Adipocyte (in vitro differentiated cells): ENCODE data around the gene FBXO21.
"Not testable (repeated sequence)": the region's sequence is repeated elsewhere in the genome, so short reads cannot be mapped to it uniquely, and the experiment has no call there.

Experiments
- DNase-seq: peaks from one replicate; pipeline ENCODE4 v3.0.0-alpha.2; 2015; ENCODE audit warnings: low read depth
- H3K27me3 ChIP-seq: replicated peaks from 2 replicates; pipeline ENCODE4 v1.7.0; 2013; ENCODE audit warnings: mild to moderate bottlenecking, low read length, moderate library complexity; ENCODE audit not compliant: control insufficient read depth, insufficient read depth
- H3K36me3 ChIP-seq: 2 replicates; pipeline ENCODE4 v1.7.0; 2013; ENCODE audit warnings: low read length, mild to moderate bottlenecking, moderate library complexity; ENCODE audit not compliant: control insufficient read depth, insufficient read depth, severe bottlenecking
- H3K4me1 ChIP-seq: 2 replicates; pipeline ENCODE4 v1.7.0; 2013; ENCODE audit warnings: mild to moderate bottlenecking, low read length, moderate library complexity; ENCODE audit not compliant: control insufficient read depth, insufficient read depth
- H3K4me3 ChIP-seq: 2 replicates; pipeline ENCODE4 v1.7.0; 2013; ENCODE audit warnings: mild to moderate bottlenecking, low read length, moderate library complexity
- H3K9ac ChIP-seq: 2 replicates; pipeline ENCODE4 v1.7.0; 2013; ENCODE audit warnings: mild to moderate bottlenecking, low read length, moderate library complexity
- H3K9me3 ChIP-seq: 2 replicates; pipeline ENCODE4 v1.7.0; 2013; ENCODE audit warnings: mild to moderate bottlenecking, low read length, moderate library complexity; ENCODE audit not compliant: control insufficient read depth

The FBXO21 gene

DNA sequence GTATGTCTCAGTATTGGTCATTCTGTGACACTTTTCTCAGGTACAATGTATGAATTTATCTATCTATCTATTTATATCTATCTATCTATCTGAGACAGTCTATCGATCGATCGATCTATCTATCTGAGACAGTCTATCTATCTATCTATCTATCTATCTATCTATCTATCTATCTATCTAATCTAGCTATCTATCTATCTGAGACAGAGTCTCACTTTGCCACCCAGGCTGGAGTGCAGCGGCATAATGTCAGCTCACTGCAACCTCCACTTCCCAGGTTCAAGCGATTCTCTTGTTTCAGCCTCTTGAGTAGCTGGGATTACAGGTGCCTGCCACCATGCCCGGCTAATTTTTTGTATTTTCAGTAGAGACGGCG lies 8.8 kb downstream of the FBXO21 start:
- H3K36me3 ChIP-seq: peaks cover 41% of the 10 kb centered on the region
- not testable (repeated sequence) for H3K9me3 ChIP-seq, H3K4me1 ChIP-seq, H3K27me3 ChIP-seq, H3K9ac ChIP-seq, DNase-seq, H3K4me3 ChIP-seq

DNA sequence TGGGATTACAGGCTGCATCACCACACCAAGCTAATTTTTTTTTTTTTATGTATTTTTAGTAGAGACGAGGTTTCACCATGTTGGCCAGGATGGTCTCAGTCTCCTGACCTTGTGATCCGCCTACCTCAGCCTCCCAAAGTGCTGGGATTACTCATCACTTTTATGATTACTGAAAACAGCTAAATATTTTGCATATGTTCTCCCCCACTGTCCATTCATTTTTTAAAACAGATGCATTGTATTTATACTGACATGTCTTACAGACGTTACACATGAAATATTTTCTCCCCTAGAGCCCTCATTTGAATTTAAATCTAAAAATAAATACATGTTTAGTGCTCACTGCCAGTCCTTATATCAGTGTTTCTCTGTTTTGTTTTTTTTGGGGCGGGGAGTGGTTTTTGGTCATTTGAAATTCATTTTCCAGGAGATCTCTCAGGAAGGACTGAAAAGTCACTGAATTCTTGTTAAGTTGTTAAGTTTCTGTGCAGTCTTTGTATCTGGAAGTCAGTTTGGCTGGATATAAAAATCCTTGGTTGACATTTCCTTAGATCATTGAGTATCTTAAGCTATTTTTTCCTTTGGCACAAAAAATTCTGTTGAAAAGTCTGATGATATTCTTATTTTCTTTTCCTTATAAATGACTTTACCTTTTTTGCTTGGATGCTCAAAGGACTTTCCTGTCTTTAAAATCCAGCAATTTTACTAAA lies 9.4 kb downstream of the FBXO21 start:
- no peaks in the 10 kb centered on the region for H3K4me1 ChIP-seq
- no peak overlapping the region for H3K9ac ChIP-seq
- H3K4me3 ChIP-seq: no peak overlapping the region
- no peaks in the 10 kb centered on the region for H3K9me3 ChIP-seq
- DNase-seq: no peak
- no peaks in the 10 kb centered on the region for H3K27me3 ChIP-seq
- H3K36me3 ChIP-seq: peaks cover 42% of the 10 kb centered on the region

DNA sequence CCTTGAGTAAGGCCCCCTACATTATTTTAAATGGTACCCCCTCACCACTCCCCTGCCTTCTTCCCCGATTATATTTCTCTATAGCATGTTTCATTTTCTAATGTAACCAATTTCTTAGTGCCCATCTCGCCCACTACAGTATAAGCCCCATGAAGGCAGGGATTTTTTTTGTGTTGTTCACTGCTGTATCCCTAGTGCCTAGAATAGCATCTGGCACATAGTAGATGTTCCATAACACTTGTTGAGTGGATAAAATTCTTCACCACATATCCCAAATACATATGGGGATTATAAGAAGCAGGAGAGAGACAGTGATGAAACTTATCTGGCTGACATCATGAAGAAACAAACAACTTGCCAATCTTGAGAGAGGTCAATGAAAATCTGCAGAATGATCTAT lies 11.5 kb downstream of the FBXO21 start:
- Histone ChIP-seq H3K4me3 (no peak overlapping the region), H3K9ac (no peak overlapping the region), H3K36me3 (peaks cover 47% of the 10 kb centered on the region), H3K27me3 (no peaks in the 10 kb centered on the region), H3K4me1 (no peaks in the 10 kb centered on the region), H3K9me3 (no peaks in the 10 kb centered on the region)
- no peak for DNase-seq

DNA sequence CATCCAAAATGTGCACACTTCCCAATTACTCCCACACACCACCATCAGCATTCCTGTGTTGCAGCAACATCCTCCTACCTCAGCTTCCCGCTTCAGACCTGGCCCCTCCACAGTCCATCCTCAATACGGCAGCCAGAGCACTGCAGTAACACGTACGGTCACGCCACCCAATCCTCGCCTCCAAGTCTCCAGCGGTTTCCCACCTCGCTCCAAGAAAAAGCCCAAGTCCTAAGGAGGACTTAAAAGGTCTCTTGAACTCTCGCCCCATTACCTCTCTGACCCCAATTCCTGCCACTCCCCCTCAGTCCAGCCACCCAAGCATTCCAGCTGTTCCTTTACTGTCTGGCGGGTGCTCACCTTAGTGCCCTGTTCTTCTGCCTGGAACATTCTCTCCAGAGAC lies 12.0 kb downstream of the FBXO21 start:
- peaks cover 47% of the 10 kb centered on the region for H3K36me3 ChIP-seq
- H3K27me3 ChIP-seq: no peaks in the 10 kb centered on the region
- DNase-seq: no peak

DNA sequence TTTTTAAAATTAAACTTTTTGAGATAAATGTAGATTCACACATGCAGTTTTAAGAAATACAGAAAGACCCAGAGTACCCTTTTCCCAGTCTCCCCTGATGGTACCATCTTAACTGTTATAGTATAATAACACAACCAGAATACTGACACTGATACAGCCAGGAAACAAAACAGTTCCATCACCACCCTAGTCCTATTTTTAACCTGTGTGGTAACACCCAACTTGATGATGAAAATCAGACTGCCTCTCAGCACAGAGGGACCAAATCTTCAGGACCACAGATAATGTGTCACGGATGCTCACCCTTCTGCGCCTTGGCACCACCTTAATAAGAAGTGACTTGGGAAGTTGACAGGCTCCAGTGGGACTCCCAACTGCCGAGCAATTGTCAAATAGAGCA lies 18.1 kb downstream of the FBXO21 start:
- DNase-seq: no peak
- H3K9me3 ChIP-seq: no peaks in the 10 kb centered on the region
- no peaks in the 10 kb centered on the region for H3K27me3 ChIP-seq
- H3K36me3 ChIP-seq: peaks cover 80% of the 10 kb centered on the region
- H3K9ac ChIP-seq: no peak overlapping the region
- H3K4me1 ChIP-seq: no peaks in the 10 kb centered on the region
- H3K4me3 ChIP-seq: no peak overlapping the region

More for the DNA sequence above, 12.0 kb downstream of the FBXO21 start:
- no peak overlapping the region for H3K4me3 ChIP-seq
- H3K4me1 ChIP-seq: no peaks in the 10 kb centered on the region
- no peak overlapping the region for H3K9ac ChIP-seq
- no peaks in the 10 kb centered on the region for H3K9me3 ChIP-seq

DNA sequence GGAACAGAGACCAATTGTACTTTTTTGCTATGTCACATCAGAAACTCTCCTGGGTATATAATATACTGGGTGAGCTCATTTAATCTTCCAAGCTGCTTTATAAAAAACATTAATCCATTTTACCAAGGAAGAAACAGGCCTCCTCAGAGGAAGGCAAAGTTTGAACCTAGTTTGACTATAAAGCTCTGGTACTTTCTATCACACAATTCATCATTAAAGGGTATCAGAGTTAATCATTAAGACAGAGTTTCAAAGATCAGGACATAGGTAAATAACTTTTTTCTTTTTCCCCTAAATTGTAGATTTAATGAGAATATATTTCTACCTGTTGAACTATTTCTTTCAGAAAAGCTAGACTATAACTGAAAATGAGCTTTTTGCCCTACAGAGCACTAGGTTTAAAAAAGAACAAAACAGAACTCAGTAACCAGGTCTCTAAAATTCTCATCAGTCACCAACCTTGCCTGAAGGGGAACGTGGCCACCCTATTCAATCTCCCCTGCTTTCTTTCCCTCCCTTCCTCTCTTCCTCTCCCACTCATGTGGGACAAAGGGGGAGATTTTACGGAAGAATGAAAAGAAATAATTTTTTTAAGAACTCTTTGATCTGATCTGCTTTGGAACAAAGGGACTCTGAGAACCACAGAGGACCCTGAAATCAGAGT lies 18.6 kb downstream of the FBXO21 start:
- H3K9me3 ChIP-seq: no peaks in the 10 kb centered on the region
- H3K4me3 ChIP-seq: no peak overlapping the region
- no peaks in the 10 kb centered on the region for H3K4me1 ChIP-seq
- no peaks in the 10 kb centered on the region for H3K27me3 ChIP-seq
- H3K36me3 ChIP-seq: peaks cover 80% of the 10 kb centered on the region
- no peak for DNase-seq
- H3K9ac ChIP-seq: no peak overlapping the region

DNA sequence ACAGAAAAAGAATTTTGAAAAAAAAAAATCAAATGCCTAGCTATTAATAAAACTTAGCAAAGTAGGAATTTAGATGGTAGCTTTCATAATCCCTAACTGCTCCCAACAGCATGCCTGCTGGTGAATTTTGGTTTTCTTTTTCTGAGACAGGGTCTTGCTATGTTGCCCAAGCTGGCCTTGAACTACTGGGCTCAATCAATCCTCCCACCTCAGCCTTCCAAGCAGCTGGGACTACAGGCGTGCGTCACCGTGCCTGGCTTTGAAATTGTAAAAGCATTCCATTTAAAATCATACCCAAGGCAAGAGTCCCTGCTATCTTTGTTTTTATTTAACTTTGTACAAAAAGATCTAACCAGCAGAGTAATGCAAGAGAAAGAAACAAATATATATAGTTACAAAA lies 20.7 kb downstream of the FBXO21 start:
- Histone ChIP-seq H3K9ac (no peak overlapping the region), H3K27me3 (no peaks in the 10 kb centered on the region), H3K4me1 (no peaks in the 10 kb centered on the region), H3K4me3 (no peak overlapping the region), H3K36me3 (peaks cover 78% of the 10 kb centered on the region), H3K9me3 (no peaks in the 10 kb centered on the region)
- no peak for DNase-seq

DNA sequence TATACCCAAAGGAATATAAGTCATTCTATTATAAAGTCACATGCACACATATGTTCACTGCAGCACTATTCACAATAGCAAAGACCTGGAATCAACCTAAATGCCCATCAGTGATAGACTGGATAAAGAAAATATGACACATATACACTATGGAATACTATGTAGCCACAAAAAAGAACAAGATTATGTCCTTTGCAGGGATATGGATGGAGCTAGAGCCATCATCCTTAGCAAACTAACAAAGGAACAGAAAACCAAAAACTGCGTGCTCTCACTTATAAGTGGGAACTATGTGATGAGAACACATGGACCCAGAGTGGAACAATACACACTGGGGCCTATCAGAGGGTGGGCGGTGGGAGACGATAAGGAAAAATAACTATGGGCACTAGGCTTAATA lies 21.3 kb downstream of the FBXO21 start:
- no peaks in the 10 kb centered on the region for H3K27me3 ChIP-seq

DNA sequence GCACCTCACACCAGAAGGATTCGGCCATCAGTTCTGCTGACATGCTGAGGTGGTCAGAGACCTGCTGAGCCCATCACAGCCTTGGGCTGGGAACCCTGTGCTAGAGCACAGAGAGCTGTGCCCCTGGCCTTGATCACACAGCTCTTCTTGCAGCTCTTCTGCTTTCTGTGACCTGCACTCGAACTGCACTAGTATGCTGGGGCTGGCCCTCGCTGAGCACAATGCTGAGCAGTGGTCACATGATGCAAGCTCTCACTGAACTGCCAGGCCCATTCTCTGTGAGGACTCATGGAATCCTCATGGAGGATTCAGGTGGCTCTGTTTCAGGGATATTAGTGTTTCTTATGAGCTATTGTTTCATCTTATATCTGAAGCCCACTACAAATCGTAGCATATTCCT lies 22.5 kb downstream of the FBXO21 start:
- no peak overlapping the region for H3K4me3 ChIP-seq
- H3K9me3 ChIP-seq: no peaks in the 10 kb centered on the region
- no peak overlapping the region for H3K9ac ChIP-seq
- DNase-seq: no peak
- no peaks in the 10 kb centered on the region for H3K27me3 ChIP-seq
- peaks cover 75% of the 10 kb centered on the region for H3K36me3 ChIP-seq
- H3K4me1 ChIP-seq: no peaks in the 10 kb centered on the region

More for the DNA sequence above, 21.3 kb downstream of the FBXO21 start:
- no peaks in the 10 kb centered on the region for H3K4me1 ChIP-seq
- H3K36me3 ChIP-seq: peaks cover 78% of the 10 kb centered on the region
- no peak for DNase-seq
- no peaks in the 10 kb centered on the region for H3K9me3 ChIP-seq
- H3K9ac ChIP-seq: no peak overlapping the region
- no peak overlapping the region for H3K4me3 ChIP-seq

DNA sequence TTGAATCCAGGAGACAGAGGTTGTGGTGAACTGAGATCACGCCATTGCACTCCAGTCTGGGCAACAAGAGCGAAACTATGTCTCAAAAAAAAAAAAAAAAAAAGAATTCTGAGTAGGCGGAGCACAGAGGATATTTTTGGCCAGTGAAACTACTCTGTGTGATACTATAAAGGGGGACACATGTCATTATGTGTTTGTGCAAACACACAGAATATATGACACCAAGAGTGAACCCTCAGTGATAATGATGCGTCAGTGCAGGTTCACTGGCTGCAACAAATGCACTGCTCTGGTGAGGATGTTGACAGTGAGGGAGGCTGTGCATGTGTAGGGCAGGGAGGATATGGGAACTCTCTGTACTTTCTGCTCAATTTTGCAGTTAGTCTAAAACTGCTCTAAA lies 24.2 kb downstream of the FBXO21 start:
- Histone ChIP-seq H3K4me3 (no peak overlapping the region), H3K9me3 (no peaks in the 10 kb centered on the region), H3K27me3 (no peaks in the 10 kb centered on the region), H3K4me1 (no peaks in the 10 kb centered on the region), H3K9ac (no peak overlapping the region), H3K36me3 (peaks cover 82% of the 10 kb centered on the region)
- DNase-seq: no peak

DNA sequence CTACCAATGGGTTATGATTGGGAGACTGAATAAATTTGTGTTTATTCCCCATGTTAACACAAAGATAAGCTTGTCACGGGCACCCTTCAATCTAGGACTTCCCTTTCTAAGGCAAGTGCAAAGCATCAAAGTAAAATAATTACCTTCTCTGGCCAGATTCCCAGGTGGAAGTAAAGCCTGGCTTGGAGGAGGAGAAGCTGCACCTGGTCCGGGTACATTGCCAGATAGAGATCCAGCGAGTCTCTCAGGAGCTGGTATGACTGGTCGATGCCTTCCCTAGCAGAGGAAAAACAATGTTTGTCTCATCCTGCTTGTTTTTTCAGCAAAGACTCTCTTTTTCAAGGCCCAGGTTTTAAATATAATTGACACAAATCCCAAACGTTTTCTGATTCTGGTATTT lies 24.9 kb downstream of the FBXO21 start:
- H3K36me3 ChIP-seq: peaks cover 75% of the 10 kb centered on the region
- no peaks in the 10 kb centered on the region for H3K9me3 ChIP-seq
- H3K4me1 ChIP-seq: no peaks in the 10 kb centered on the region
- DNase-seq: no peak
- no peaks in the 10 kb centered on the region for H3K27me3 ChIP-seq
- no peak overlapping the region for H3K9ac ChIP-seq
- no peak overlapping the region for H3K4me3 ChIP-seq

DNA sequence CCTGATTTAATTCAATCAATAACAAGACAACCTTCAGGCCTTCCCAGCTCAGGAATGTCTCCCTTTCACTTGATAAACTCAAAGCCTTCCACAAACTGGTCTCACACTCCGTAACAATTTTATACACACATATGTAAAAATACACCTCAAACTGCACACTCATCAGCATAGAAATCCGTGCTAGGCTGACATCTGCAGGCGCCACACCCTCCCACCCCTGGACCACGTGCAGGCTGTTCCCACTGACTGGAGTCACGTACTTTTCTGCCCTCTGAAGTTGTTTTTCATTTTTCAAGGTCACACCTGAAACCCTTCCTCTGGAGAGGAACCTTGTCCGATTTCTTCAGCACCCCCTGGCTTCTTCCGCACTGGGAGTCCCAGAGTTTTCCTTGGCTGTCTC lies 27.6 kb downstream of the FBXO21 start:
- H3K9ac ChIP-seq: no peak overlapping the region
- H3K27me3 ChIP-seq: no peaks in the 10 kb centered on the region
- no peak for DNase-seq
- peaks cover 59% of the 10 kb centered on the region for H3K36me3 ChIP-seq
- H3K4me1 ChIP-seq: no peaks in the 10 kb centered on the region
- H3K4me3 ChIP-seq: no peak overlapping the region
- no peaks in the 10 kb centered on the region for H3K9me3 ChIP-seq
